Stimulated activated CD4-positive, alpha-beta T cell treated with anti-CD3 and anti-CD28 coated beads, Interleukin-1b, Interleukin-23, amount 100 ng/mL, for 24 hours (primary cell): ENCODE measurements around the gene POP4.

Experiments used
- DNase-seq, 4 experiments: peaks; one replicate each; pipeline ENCODE4 v3.0.0-alpha.2; 2020; ENCODE audit warnings: low read depth in 4 of 4, low spot score in 1 of 4

POP4 gene

DNA sequence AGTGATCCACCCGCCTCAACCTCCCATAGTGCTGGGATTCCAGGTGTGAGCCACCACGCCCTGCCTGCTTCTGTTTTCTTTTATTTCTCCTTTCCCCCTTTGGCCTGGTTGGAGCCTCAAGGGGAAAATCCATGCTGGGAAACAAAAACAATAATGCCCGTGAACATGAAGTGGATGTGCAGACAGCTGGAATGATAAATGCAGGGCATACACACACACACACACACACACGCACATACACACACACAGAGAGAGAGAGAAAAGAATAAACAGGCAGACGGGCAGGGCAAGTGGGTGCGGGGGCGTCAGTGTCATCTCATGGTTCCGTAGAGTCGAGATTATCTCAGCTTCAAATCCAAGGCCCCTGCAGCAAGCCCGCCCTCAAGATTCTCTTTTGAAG, 54.8 kb downstream of the POP4 start:
- DNase-seq, result no peak

GRCh38 chr19:29662278-29662603, 56.2 kb downstream of the POP4 start:
- no peak for DNase-seq

DNA sequence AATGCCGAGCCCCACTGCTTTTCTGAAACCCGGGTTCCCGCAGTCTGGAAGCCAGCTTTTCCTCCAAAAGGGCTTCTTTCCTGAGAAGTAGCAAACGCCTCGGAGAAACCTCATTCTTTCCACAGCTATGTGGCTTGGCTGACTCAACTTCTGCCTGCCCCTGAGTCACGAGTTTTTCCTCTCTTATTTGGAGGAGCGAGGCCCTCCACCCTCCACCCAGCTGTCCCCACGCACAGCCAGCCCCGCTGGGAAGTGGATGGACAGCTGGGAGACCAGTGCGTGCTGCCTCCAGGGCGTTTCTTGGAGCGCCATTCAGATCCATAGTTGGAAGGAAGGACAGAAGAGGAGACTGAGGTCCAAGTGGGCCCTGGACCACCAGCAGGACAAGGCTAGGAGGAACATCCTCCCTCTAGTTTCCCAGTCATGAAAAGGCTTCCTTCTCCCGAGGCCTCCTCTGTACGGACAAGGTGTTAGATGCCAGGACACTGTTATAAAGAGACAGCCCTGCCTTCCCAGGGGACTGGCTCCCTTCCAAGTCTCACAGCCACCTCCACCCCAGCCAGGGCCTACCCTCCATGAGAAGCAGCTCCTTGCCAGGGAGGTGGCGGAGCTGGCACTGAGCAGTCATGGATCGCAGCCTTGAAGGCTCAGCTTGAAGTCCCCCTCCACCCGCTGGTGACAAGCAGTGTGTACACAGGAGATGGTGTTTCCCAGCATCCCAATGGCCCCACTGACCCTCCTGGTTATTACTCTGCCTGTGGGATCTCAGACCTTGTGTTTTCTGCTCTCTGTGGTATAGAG, 56.7 kb downstream of the POP4 start:
- no peak for DNase-seq

GRCh38 chr19:29663861-29664752, 58.0 kb downstream of the POP4 start:
- no peak for DNase-seq

DNA sequence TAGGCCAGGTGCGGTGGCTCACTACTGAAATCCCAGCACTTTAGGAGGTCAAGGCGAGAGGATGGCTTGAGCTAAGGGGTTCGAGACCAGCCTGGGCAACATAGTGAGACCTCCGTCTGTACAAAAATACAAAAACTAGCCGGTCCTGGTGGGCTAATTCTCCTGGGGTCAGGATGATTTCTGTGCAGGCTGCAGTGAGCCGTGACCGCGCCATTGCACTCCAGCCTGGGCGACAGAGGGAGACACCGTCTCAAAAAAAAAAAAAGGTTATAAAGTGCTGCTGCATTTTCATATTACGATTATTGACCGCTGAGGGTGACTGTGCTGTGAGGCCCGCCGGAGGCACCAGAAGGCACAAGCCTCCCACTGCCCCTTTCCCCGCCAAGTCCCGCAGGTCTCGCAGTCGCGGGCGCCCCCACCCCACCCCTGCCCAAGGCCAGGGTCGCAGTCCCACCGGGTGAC, 58.7 kb downstream of the POP4 start:
- no peak for DNase-seq

DNA sequence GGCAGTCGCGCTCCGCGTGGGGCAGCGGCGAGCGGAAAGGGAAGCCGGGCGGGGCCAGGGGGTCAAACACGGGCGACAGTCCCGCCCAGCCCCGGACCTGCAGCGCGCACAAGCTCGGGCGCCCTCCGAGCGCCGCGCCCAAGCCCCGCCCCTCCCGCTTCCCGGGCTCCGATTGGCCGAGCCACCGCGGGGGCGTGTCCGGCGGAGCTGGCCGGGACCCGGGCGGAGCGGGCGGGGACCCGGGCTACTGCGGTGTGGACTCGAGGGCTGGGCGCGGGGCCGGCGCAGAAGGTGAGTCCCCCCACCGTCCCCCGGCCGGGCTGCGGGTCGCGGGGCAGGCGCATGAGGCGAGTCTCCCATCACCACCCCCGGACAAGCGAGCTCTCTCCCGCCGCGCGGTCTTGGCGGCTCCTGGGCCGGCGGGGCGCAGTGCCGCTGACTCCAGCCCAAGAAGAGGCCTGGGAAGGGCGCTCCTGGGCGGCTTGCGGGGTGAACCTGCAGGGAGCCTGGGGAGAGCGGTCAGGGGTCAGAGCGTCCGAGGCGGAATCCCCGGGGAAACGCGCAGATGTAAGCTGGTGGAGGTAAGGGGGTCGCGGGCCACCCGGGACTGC, 59.2 kb downstream of the POP4 start, which contains the start of gene PLEKHF1:
PLEKHF1 (plus strand) TSS at position 247 of the 611 bp plus-strand sequence. CDS start 8,379 bp downstream, outside the sequence.
- DNase-seq, result peak; percentile 60 to 84 (median 74)

DNA sequence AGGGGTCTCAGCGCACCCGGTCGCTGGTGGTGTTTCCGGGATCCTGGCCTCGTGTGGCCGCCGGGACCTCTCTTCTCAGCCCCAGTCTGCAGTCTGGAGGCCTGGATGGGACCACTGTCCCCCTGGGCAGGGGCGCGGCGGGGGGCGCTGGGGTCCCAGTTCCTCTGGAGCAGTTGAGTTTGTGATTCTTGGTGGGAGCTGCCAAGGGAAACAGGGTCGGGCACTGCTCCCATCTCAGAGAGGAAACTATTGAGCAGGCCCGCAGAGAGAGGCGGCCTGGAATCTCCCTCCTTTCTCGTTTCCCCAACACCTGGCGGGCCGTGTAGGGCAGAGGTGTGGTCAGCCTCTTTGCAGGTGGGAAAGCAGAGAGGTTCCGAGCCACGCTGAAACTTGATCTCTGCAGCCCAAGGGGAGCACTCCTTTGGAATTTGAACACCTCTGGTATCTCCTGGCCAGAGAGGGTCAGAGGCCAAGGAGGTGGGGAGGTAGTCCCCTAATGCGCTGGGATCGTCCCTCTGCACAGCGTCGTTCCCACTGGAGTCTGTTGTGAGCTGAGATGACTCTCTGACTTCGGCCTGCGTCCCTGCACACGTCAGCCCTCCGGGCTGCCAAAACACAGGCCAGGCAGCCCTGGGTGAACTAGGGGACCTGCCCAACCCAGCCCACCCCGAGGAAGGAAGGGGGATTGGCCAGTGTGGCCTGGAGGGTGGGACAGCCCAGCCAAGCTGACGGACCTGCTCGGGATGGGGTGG, 59.9 kb downstream of the POP4 start:
- DNase-seq, result no peak
